HG03060 (cell line): ENCODE results near the gene ESD.

Source experiments
- ATAC-seq: cut with Tn5 transposase; IDR thresholded peaks from one replicate; pipeline ENCODE4 v1.9.1; 2021; ENCODE audit warnings: low read depth, moderate number of reproducible peaks; ENCODE audit not compliant: unreplicated experiment

The ESD gene

GRCh38 chr13:46751811-46752635 lies 44.9 kb downstream of the ESD start:
- peak; percentile 78 for ATAC-seq

- ATAC-seq = no peak
Observed at GRCh38 chr13:46749951-46750350, 47.0 kb downstream of the ESD start.

GRCh38 chr13:46748300-46748699 lies 48.7 kb downstream of the ESD start:
- no peak for ATAC-seq

GRCh38 chr13:46747031-46747820 lies 49.7 kb downstream of the ESD start:
- ATAC-seq = no peak

- ATAC-seq = no peak
Observed at GRCh38 chr13:46745706-46746105, 51.3 kb downstream of the ESD start.

- no peak for ATAC-seq
Observed at GRCh38 chr13:46745062-46745461, 51.9 kb downstream of the ESD start.

- no peak for ATAC-seq
Observed at GRCh38 chr13:46743191-46743590, 53.8 kb downstream of the ESD start.

- no peak for ATAC-seq
Observed at GRCh38 chr13:46739447-46740098, 57.4 kb downstream of the ESD start.

- no peak for ATAC-seq
Observed at GRCh38 chr13:46738766-46739165, 58.2 kb downstream of the ESD start.

GRCh38 chr13:46738055-46738454 lies 58.9 kb downstream of the ESD start:
- no peak for ATAC-seq

GRCh38 chr13:46736541-46737310 lies 60.2 kb downstream of the ESD start:
- no peak for ATAC-seq

- ATAC-seq = no peak
Observed at GRCh38 chr13:46735425-46735824, 61.5 kb downstream of the ESD start.

GRCh38 chr13:46731535-46731934 lies 65.4 kb downstream of the ESD start:
- ATAC-seq = no peak

- no peak for ATAC-seq
Observed at GRCh38 chr13:46728777-46729176, 68.2 kb downstream of the ESD start.

- ATAC-seq = no peak
Observed at GRCh38 chr13:46726347-46726746, 70.6 kb downstream of the ESD start.
